WTC11 (cell line): ENCODE data around the gene SYS1.

Source experiments
- CTCF ChIP-seq: fragments of 200-600 bp; IDR thresholded peaks from 2 replicates; pipeline ENCODE4 v1.8.0; 2022; ENCODE audit warnings: antibody characterized with exemption
- NFATC4 ChIP-seq: fragments of 250-450 bp; sonication (Bioruptor Pico); IDR thresholded peaks from 2 replicates; pipeline ENCODE4 v1.9.0; 2021; ENCODE audit warnings: mild to moderate bottlenecking
- ZNF416 ChIP-seq: fragments of 250-450 bp; sonication (Bioruptor Pico); IDR thresholded peaks from 2 replicates; pipeline ENCODE4 v1.9.0; 2021; ENCODE audit warnings: mild to moderate bottlenecking, inconsistent platforms

GRCh38 chr20:45358282-45359068 is 4.5 kb upstream of the SYS1 start:
- TF ChIP-seq CTCF (no peak), ZNF416 (CRISPR knock-in tag) (no peak), NFATC4 (CRISPR knock-in tag) (no peak)
